HepG2 (cell line): Measurements from ENCODE around the gene CA4. TPM values are rescaled to one million over a fixed set of nuclear protein-coding genes. Genes with fewer than 3 reads are reported as not detected.

Experiments used
- ATAC-seq: fragments of 200-7000 bp; cut with Tn5 transposase; 3 replicates; pipeline ENCODE4 v1.9.1; 2020; ENCODE audit warnings: mild to moderate bottlenecking, moderate library complexity
- BruUV-seq: library from RNA; stranded (reverse); fragments of 400-500 nt; replicated peaks from 2 replicates; lab custom pipeline; 2021; lab: Mats Ljungman, UMichigan
- CTCF ChIA-PET: fragments of 300-600 bp; formaldehyde crosslinking; extraction: SDS; loops from one replicate; lab custom pipeline; 2021; ENCODE audit warnings: low total read pairs, inconsistent platforms, low intra/inter-chr PET ratio; lab: Yijun Ruan, JAX
- POLR2A ChIA-PET: fragments of 350-600 bp; sonication (Branson Sonifier 250); formaldehyde crosslinking; loops from one replicate; lab custom pipeline; 2020; ENCODE audit warnings: antibody characterized with exemption, inconsistent platforms; lab: Yijun Ruan, JAX
- DNase-seq: peaks from one replicate; pipeline ENCODE4 v3.0.0-alpha.2; 2015; ENCODE audit warnings: low spot score
- FAIRE-seq: peaks from 3 replicates; lab custom pipeline; 2011; peaks lifted over from hg19 to GRCh38; lab: Jason Lieb, UNC
- H2AFZ ChIP-seq: one replicate; pipeline ENCODE4 v1.6.1; 2011; ENCODE audit warnings: low read length, inconsistent platforms
- H3K27ac ChIP-seq: fragments of 300-600 bp; 3 replicates; pipeline ENCODE4 v1.8.0; 2011; ENCODE audit warnings: mixed run types, mild to moderate bottlenecking, mixed read lengths, low read length, inconsistent platforms; ENCODE audit not compliant: insufficient read depth; ENCODE audit errors: extremely low read length
- H3K27me3 ChIP-seq, 2 experiments: fragments of 200-600 bp in 1 of 2; 2 replicates in 1 of 2; 3 replicates in 1 of 2; pipeline versions ENCODE4 v1.6.0 to v1.8.0; 2011; ENCODE audit warnings: low read length in 2 of 2, mild to moderate bottlenecking in 2 of 2, moderate library complexity in 2 of 2, inconsistent platforms in 1 of 2; ENCODE audit not compliant: insufficient read depth in 2 of 2, control insufficient read depth in 1 of 2
- H3K36me3 ChIP-seq, 2 experiments: fragments of 200-600 bp in 1 of 2; replicated peaks in 1 of 2; 2 replicates in 1 of 2; 3 replicates in 1 of 2; pipeline versions ENCODE4 v1.5.1 to v1.8.0; 2011; ENCODE audit warnings: low read length in 2 of 2, inconsistent platforms in 1 of 2; ENCODE audit not compliant: insufficient read depth in 2 of 2, control insufficient read depth in 1 of 2
- H3K4me1 ChIP-seq: 2 replicates; pipeline ENCODE4 v1.5.1; 2012; ENCODE audit warnings: low read length, inconsistent platforms; ENCODE audit not compliant: insufficient read depth
- H3K4me2 ChIP-seq: 2 replicates; pipeline ENCODE4 v1.6.0; 2011; ENCODE audit warnings: low read depth, low read length, inconsistent platforms
- H3K4me3 ChIP-seq, 3 experiments: fragments of 200-600 bp in 1 of 3; sonication (generic), shearing (Covaris generic) in 1 of 3; replicated peaks in 1 of 3; 2 replicates each; pipeline ENCODE4 v1.5.1; 2011 to 2016; ENCODE audit warnings: low read length in 3 of 3, inconsistent platforms in 2 of 3, low read depth in 2 of 3, mild to moderate bottlenecking in 2 of 3, control low read depth in 1 of 3, mixed read lengths in 1 of 3; ENCODE audit not compliant: insufficient read depth in 1 of 3
- H3K79me2 ChIP-seq: one replicate; pipeline ENCODE4 v1.6.1; 2011; ENCODE audit warnings: low read length, inconsistent platforms; ENCODE audit not compliant: insufficient read depth
- H3K9ac ChIP-seq: 2 replicates; pipeline ENCODE4 v1.6.0; 2011; ENCODE audit warnings: mild to moderate bottlenecking, low read depth, low read length, inconsistent platforms; ENCODE audit not compliant: insufficient read depth
- H3K9me3 ChIP-seq: 2 replicates; pipeline ENCODE4 v1.5.1; 2012; ENCODE audit warnings: mild to moderate bottlenecking, low read length
- H4K20me1 ChIP-seq: 2 replicates; pipeline ENCODE4 v1.6.0; 2011; ENCODE audit warnings: inconsistent platforms, mild to moderate bottlenecking, low read length, moderate library complexity; ENCODE audit not compliant: insufficient read depth
- ELK4 ChIP-seq: sonication (generic); formaldehyde crosslinking; IDR thresholded peaks from 2 replicates; pipeline ENCODE4 v1.9.0; 2021; ENCODE audit warnings: missing genetic modification reagents, borderline replicate concordance
- FOXP1 ChIP-seq, 2 experiments: fragments of 450-650 bp in 1 of 2; IDR thresholded peaks; 2 replicates each; pipeline ENCODE4 v1.6.1; 2017 to 2018; ENCODE audit warnings: antibody characterized with exemption in 1 of 2
- GTF2F1 ChIP-seq: fragments of 150-350 bp; IDR thresholded peaks from 2 replicates; pipeline ENCODE4 v1.6.1; 2014; ENCODE audit warnings: low read length
- HMG20B ChIP-seq: conservative IDR thresholded peaks from 2 replicates; pipeline ENCODE4 v1.6.1; 2016; ENCODE audit warnings: missing genetic modification reagents, missing compliant biosample characterization
- KDM5B ChIP-seq: sonication (generic); formaldehyde crosslinking; IDR thresholded peaks from 2 replicates; pipeline ENCODE4 v1.4.0; 2020; ENCODE audit warnings: missing genetic modification reagents, mild to moderate bottlenecking, borderline replicate concordance
- SMARCC2 ChIP-seq: fragments of 450-650 bp; IDR thresholded peaks from 2 replicates; pipeline ENCODE4 v1.6.1; 2017; ENCODE audit warnings: antibody characterized with exemption, mild to moderate bottlenecking
- ZNF260 ChIP-seq: sonication (generic); formaldehyde crosslinking; IDR thresholded peaks from 2 replicates; pipeline ENCODE4 v1.4.0; 2020; ENCODE audit warnings: missing genetic modification reagents, low read depth, mild to moderate bottlenecking, borderline replicate concordance
- ZNF354B ChIP-seq: sonication (generic); formaldehyde crosslinking; IDR thresholded peaks from 2 replicates; pipeline ENCODE4 v1.8.0; 2022; ENCODE audit warnings: mild to moderate bottlenecking, missing genetic modification reagents
- ZSCAN29 ChIP-seq: sonication (generic); formaldehyde crosslinking; conservative IDR thresholded peaks from 2 replicates; pipeline ENCODE4 v1.4.0; 2020; ENCODE audit warnings: mild to moderate bottlenecking, missing genetic modification reagents
- WGBS: methylation state at CpG from one replicate; pipeline ENCODE4 v1.1.6; 2017; ENCODE audit warnings: low lambda C conversion rate; 5-methylcytosine and 5-hydroxymethylcytosine counted together
- in situ Hi-C: cut with HindIII; loops from 2 replicates; pipeline ENCODE4 v1.10.0; 2017; ENCODE audit warnings: low pct_unique_long_range_greater_than_20kb; ENCODE audit not compliant: extremely low pct_ligation_motif_present
- intact Hi-C: fragments of 100-400 bp; cut with micrococcal nuclease; formaldehyde crosslinking; loops from one replicate; pipeline ENCODE4 v1.10.0; 2022; ENCODE audit not compliant: unreplicated experiment
- polyA plus RNA-seq, 8 experiments: library from polyadenylated mRNA; depleted of rRNA in 3 of 8; stranded (reverse) in 7 of 8; unstranded in 1 of 8; fragments of >200 nt; fragmentation: Illumina TruSeq in 4 of 8; extraction: Trizol in 4 of 8; gene quantifications; 2 replicates each; pipeline versions ENCODE4 v1.2.1 to v1.2.3, GENCODE V29; 2011 to 2016; ENCODE audit warnings: low read depth in 4 of 8, missing spikeins in 1 of 8, mixed read lengths in 1 of 8; ENCODE audit not compliant: insufficient read depth in 1 of 8
- total RNA-seq, 5 experiments: library from RNA; depleted of rRNA; stranded (reverse); fragments of >200 nt; fragmentation: Illumina TruSeq; extraction: Trizol; gene quantifications; 2 replicates each; pipeline ENCODE4 v1.2.3, GENCODE V29; 2016; ENCODE audit warnings: low read depth in 1 of 5
- TF ChIP-seq, protein P1 (sequence below): fragments of 450-650 bp; IDR thresholded peaks from 2 replicates; pipeline ENCODE4 v1.6.1; 2017; ENCODE audit warnings: mild to moderate bottlenecking

Gene CA4
- total and polyA plus RNA-seq, 2 of the 13 experiments (the other 11 are each of a cell fraction or from before 2014, with no cell fraction given) = not detected

GRCh38 chr17:60154616-60155426 is 5.0 kb downstream of the CA4 start:
- POLR2A ChIA-PET = no interaction called here
- intact Hi-C loops (no loop called here), in situ Hi-C loops (no loop called here)
- no peak overlapping the region for H3K4me2 ChIP-seq
- ATAC-seq = no peak
- H3K79me2 ChIP-seq = no peaks in the 10 kb centered on the region
- H3K4me1 ChIP-seq = peaks cover 6% of the 10 kb centered on the region; the same call in 1 of the 2 replicates
- no peak for FAIRE-seq
- no peak overlapping the region for H3K4me3 ChIP-seq
- no peaks in the 10 kb centered on the region for H3K36me3 ChIP-seq
- BruUV-seq = no TSS peak
- H2AFZ ChIP-seq = no peak overlapping the region
- H3K9me3 ChIP-seq = no peaks in the 10 kb centered on the region
- H3K9ac ChIP-seq = no peak overlapping the region
- TF ChIP-seq GTF2F1 = no peak
- no peak for TF ChIP-seq ZNF260 (CRISPR knock-in tag)
- TF ChIP-seq, protein P1, sequence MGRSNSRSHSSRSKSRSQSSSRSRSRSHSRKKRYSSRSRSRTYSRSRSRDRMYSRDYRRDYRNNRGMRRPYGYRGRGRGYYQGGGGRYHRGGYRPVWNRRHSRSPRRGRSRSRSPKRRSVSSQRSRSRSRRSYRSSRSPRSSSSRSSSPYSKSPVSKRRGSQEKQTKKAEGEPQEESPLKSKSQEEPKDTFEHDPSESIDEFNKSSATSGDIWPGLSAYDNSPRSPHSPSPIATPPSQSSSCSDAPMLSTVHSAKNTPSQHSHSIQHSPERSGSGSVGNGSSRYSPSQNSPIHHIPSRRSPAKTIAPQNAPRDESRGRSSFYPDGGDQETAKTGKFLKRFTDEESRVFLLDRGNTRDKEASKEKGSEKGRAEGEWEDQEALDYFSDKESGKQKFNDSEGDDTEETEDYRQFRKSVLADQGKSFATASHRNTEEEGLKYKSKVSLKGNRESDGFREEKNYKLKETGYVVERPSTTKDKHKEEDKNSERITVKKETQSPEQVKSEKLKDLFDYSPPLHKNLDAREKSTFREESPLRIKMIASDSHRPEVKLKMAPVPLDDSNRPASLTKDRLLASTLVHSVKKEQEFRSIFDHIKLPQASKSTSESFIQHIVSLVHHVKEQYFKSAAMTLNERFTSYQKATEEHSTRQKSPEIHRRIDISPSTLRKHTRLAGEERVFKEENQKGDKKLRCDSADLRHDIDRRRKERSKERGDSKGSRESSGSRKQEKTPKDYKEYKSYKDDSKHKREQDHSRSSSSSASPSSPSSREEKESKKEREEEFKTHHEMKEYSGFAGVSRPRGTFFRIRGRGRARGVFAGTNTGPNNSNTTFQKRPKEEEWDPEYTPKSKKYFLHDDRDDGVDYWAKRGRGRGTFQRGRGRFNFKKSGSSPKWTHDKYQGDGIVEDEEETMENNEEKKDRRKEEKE = no peak
- TF ChIP-seq FOXP1 (IDR thresholded peaks at IDR 0.05) = no peak
- no peak for TF ChIP-seq FOXP1 (CRISPR knock-in tag; IDR thresholded peaks at IDR 0.05)
- TF ChIP-seq ELK4 = no peak
- TF ChIP-seq KDM5B (CRISPR knock-in tag) = no peak
- no peak for TF ChIP-seq ZNF354B (CRISPR knock-in tag)
- TF ChIP-seq SMARCC2 = no peak
- no peak for TF ChIP-seq HMG20B (CRISPR knock-in tag)
- TF ChIP-seq ZSCAN29 (CRISPR knock-in tag) = no peak
- TF ChIP-seq, all 625 proteins: peak for 0
- CTCF ChIA-PET = no interaction called here
- Histone ChIP-seq H4K20me1 (no peaks in the 10 kb centered on the region), H3K27me3 (peaks cover 17 to 91% of the 10 kb centered on the region in 2 experiments), H3K27ac (no peak overlapping the region)
- no peak for DNase-seq
- 37% methylated on average over 11 of the region's 14 CpGs for WGBS
